GM12878 (cell line): ENCODE measurements around the gene TRAPPC2. TPM values are rescaled to one million over a fixed set of nuclear protein-coding genes. Genes with fewer than 3 reads are reported as not detected.
A peak's percentile ranks its signal among the peaks of the same experiment; 100 is the strongest.

ENCODE experiments used
- BACH1 ChIP-seq: fragments of 450-650 bp; IDR thresholded peaks from 2 replicates; pipeline ENCODE4 v1.6.1; 2017; ENCODE audit warnings: mild to moderate bottlenecking, borderline replicate concordance
- BHLHE40 ChIP-seq, 2 experiments: fragments of 450-650 bp in 1 of 2; IDR thresholded peaks; 2 replicates each; pipeline ENCODE4 v1.6.1; 2011 to 2017; ENCODE audit warnings: low read depth in 2 of 2, borderline replicate concordance in 1 of 2, improper control_type of control experiment in 1 of 2, low read length in 1 of 2, mild to moderate bottlenecking in 1 of 2
- BMI1 ChIP-seq: fragments of 450-650 bp; IDR thresholded peaks from 2 replicates; pipeline ENCODE4 v1.6.1; 2016; ENCODE audit warnings: mild to moderate bottlenecking, moderate library complexity, borderline replicate concordance
- CHD2 ChIP-seq: IDR thresholded peaks from 2 replicates; pipeline ENCODE4 v1.6.1; 2011; ENCODE audit warnings: low read depth, low read length, improper control_type of control experiment, borderline replicate concordance
- CREB1 ChIP-seq: IDR thresholded peaks from 2 replicates; pipeline ENCODE4 v1.6.1; 2012; ENCODE audit warnings: low read depth, mild to moderate bottlenecking, inconsistent platforms
- EP300 ChIP-seq, 2 experiments: fragments of 150-350 bp in 1 of 2; IDR thresholded peaks; 2 replicates each; pipeline ENCODE4 v1.6.1; 2011 to 2012; ENCODE audit warnings: low read depth in 2 of 2, low read length in 2 of 2, borderline replicate concordance in 1 of 2, improper control_type of control experiment in 1 of 2, inconsistent platforms in 1 of 2; ENCODE audit not compliant: control insufficient read depth in 1 of 2
- ETV6 ChIP-seq, 2 experiments: fragments of 450-650 bp in 1 of 2; IDR thresholded peaks in 1 of 2; conservative IDR thresholded peaks in 1 of 2; 2 replicates each; pipeline ENCODE4 v1.6.1; 2014; ENCODE audit warnings: antibody characterized with exemption in 1 of 2, borderline replicate concordance in 1 of 2, low read depth in 1 of 2, mild to moderate bottlenecking in 1 of 2, moderate library complexity in 1 of 2
- FOXM1 ChIP-seq: IDR thresholded peaks from 2 replicates; pipeline ENCODE4 v1.6.1; 2012; ENCODE audit warnings: low read depth, mild to moderate bottlenecking, inconsistent platforms, low read length, moderate library complexity
- HDAC6 ChIP-seq: fragments of 200-600 bp; sonication (generic); IDR thresholded peaks from one replicate; pipeline ENCODE4 v1.8.0; 2017; ENCODE audit warnings: antibody characterized with exemption; ENCODE audit not compliant: unreplicated experiment
- IRF4 ChIP-seq: IDR thresholded peaks from 2 replicates; pipeline ENCODE4 v1.6.1; 2011; ENCODE audit warnings: low read depth, low read length
- MEF2A ChIP-seq: IDR thresholded peaks from 2 replicates; pipeline ENCODE4 v1.6.1; 2011; ENCODE audit warnings: low read depth, mild to moderate bottlenecking, low read length, moderate library complexity; ENCODE audit not compliant: insufficient read depth
- MEF2B ChIP-seq: fragments of 450-650 bp; IDR thresholded peaks from 2 replicates; pipeline ENCODE4 v1.6.1; 2018; ENCODE audit warnings: mild to moderate bottlenecking, moderate library complexity; ENCODE audit not compliant: partially characterized antibody, poor library complexity, severe bottlenecking
- NBN ChIP-seq: fragments of 450-650 bp; IDR thresholded peaks from 2 replicates; pipeline ENCODE4 v1.6.1; 2016
- NFYA ChIP-seq: IDR thresholded peaks from 2 replicates; pipeline ENCODE4 v1.6.1; 2011; ENCODE audit warnings: low read depth, mild to moderate bottlenecking, low read length, improper control_type of control experiment, borderline replicate concordance
- RCOR1 ChIP-seq: conservative IDR thresholded peaks from 2 replicates; pipeline ENCODE4 v1.6.1; 2012; ENCODE audit warnings: low read depth, low read length, improper control_type of control experiment
- RUNX3 ChIP-seq: IDR thresholded peaks from 2 replicates; pipeline ENCODE4 v1.6.1; 2012; ENCODE audit warnings: low read length, inconsistent platforms
- TBL1XR1 ChIP-seq: IDR thresholded peaks from 2 replicates; pipeline ENCODE4 v1.6.1; 2012; ENCODE audit warnings: low read depth, low read length, improper control_type of control experiment
- TCF3 ChIP-seq: IDR thresholded peaks from 2 replicates; pipeline ENCODE4 v1.6.1; 2012; ENCODE audit warnings: low read depth, mild to moderate bottlenecking, low read length, borderline replicate concordance; ENCODE audit not compliant: insufficient read depth
- ZSCAN29 ChIP-seq: fragments of 450-650 bp; IDR thresholded peaks from 2 replicates; pipeline ENCODE4 v1.6.1; 2017; ENCODE audit warnings: mild to moderate bottlenecking, moderate library complexity
- polyA plus RNA-seq, 11 experiments: library from polyadenylated mRNA; depleted of rRNA in 4 of 11; unstranded in 6 of 11; stranded (reverse) in 5 of 11; fragments of >200 nt; fragmentation: Nextera tagmentation in 4 of 11; fragmentation: Illumina TruSeq in 1 of 11; extraction: Ambion mirVana in 4 of 11; extraction: Trizol in 1 of 11; gene quantifications; 1 replicate in 1 of 11; 2 replicates in 10 of 11; pipeline versions ENCODE4 v1.2.1 to v1.2.3, GENCODE V29; 2011 to 2016; ENCODE audit warnings: inconsistent platforms in 2 of 11, missing spikeins in 2 of 11, low read depth in 1 of 11
- total RNA-seq, 4 experiments: library from RNA; depleted of rRNA in 3 of 4; stranded (reverse); fragments of >200 nt in 3 of 4; fragmentation: Illumina TruSeq in 1 of 4; extraction: Trizol in 1 of 4; gene quantifications; 2 replicates each; pipeline versions ENCODE4 v1.2.1 to v1.2.3, GENCODE V29; 2013 to 2021
- TF ChIP-seq, protein P1 (sequence below): IDR thresholded peaks from 2 replicates; pipeline ENCODE4 v1.6.1; 2012; ENCODE audit warnings: low read depth, low read length, improper control_type of control experiment
- TF ChIP-seq, protein P2 (sequence below): IDR thresholded peaks from 2 replicates; pipeline ENCODE4 v1.6.1; 2012; ENCODE audit warnings: low read length, inconsistent platforms
- TF ChIP-seq, protein P3 (sequence below): fragments of 450-650 bp; formaldehyde crosslinking; IDR thresholded peaks from 2 replicates; pipeline ENCODE4 v1.4.0; 2020; ENCODE audit warnings: mild to moderate bottlenecking, moderate library complexity
- TF ChIP-seq, protein P4 (sequence below): fragments of 450-650 bp; IDR thresholded peaks from 2 replicates; pipeline ENCODE4 v1.6.1; 2017; ENCODE audit warnings: low read depth, mild to moderate bottlenecking, moderate library complexity

TRAPPC2 gene
- total and polyA plus RNA-seq, 10 of the 15 experiments (the other 5 are each of a cell fraction or from before 2014, with no cell fraction given), result 12.4 to 28.4 (median 21.3) TPM

DNA sequence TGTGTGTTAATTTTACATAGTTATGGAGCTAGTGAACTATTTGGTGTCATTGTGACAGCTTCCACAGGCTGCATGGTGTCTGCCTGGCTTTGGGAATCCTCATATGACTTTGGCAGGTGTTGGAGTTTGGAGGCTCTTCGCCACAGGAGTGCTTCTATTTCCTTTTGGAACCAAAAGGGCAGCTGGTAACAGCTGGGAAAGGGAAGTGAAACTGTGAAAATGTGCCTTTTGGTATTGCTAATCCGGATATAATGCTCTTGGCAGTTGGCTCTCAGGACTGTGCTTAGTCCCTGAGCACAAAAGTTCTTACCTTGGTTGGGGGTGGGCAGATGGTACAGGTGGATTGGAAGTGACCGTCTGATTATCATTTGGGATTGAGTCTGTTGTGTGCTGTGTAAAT is 18.2 kb upstream of the TRAPPC2 start (continued):
- TF ChIP-seq, protein P1, sequence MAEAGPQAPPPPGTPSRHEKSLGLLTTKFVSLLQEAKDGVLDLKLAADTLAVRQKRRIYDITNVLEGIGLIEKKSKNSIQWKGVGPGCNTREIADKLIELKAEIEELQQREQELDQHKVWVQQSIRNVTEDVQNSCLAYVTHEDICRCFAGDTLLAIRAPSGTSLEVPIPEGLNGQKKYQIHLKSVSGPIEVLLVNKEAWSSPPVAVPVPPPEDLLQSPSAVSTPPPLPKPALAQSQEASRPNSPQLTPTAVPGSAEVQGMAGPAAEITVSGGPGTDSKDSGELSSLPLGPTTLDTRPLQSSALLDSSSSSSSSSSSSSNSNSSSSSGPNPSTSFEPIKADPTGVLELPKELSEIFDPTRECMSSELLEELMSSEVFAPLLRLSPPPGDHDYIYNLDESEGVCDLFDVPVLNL, result no peak
- TF ChIP-seq MEF2A (peak; percentile 73; the same call in 1 of the 2 replicates), MEF2B (peak; percentile 59), HDAC6 (no peak), EP300 (IDR thresholded peaks at IDR 0.05; ENCODE audit: borderline replicate concordance in 1 of 2, control insufficient read depth in 1 of 2, low read depth in 2 of 2, low read length in 2 of 2) (peak; percentile 87 to 94), ZSCAN29 (peak; percentile 77; the same call in 1 of the 2 replicates), RUNX3 (peak; percentile 79), NFYA (no peak), BMI1 (peak; percentile 58; the same call in 1 of the 2 replicates), IRF4 (peak; percentile 95), RCOR1 (0 out of 2 replicates have a peak, but pooled peaks have one; percentile 68), FOXM1 (peak; percentile 81; the same call in 1 of the 2 replicates), BACH1 (peak; percentile 58; the same call in 1 of the 2 replicates), TCF3 (peak; percentile 98), CREB1 (no peak), TBL1XR1 (peak; percentile 31; the same call in 1 of the 2 replicates), ETV6 (conservative IDR thresholded peaks at IDR 0.05 in 1 of 2, IDR thresholded peaks at IDR 0.05 in 1 of 2; ENCODE audit: borderline replicate concordance in 1 of 2, low read depth in 1 of 2) (peak in 1 of 2 experiments; percentile 97; a peak in 2 of 4 replicates), CHD2 (peak; percentile 68; the same call in 1 of the 2 replicates), NBN (peak; percentile 53; the same call in 1 of the 2 replicates), BHLHE40 (IDR thresholded peaks at IDR 0.05; ENCODE audit: borderline replicate concordance in 1 of 2, low read depth in 2 of 2, low read length in 1 of 2) (peak; percentile 65 to 74)
- TF ChIP-seq, protein P2, sequence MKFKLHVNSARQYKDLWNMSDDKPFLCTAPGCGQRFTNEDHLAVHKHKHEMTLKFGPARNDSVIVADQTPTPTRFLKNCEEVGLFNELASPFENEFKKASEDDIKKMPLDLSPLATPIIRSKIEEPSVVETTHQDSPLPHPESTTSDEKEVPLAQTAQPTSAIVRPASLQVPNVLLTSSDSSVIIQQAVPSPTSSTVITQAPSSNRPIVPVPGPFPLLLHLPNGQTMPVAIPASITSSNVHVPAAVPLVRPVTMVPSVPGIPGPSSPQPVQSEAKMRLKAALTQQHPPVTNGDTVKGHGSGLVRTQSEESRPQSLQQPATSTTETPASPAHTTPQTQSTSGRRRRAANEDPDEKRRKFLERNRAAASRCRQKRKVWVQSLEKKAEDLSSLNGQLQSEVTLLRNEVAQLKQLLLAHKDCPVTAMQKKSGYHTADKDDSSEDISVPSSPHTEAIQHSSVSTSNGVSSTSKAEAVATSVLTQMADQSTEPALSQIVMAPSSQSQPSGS, result peak; percentile 70
- TF ChIP-seq, protein P3, sequence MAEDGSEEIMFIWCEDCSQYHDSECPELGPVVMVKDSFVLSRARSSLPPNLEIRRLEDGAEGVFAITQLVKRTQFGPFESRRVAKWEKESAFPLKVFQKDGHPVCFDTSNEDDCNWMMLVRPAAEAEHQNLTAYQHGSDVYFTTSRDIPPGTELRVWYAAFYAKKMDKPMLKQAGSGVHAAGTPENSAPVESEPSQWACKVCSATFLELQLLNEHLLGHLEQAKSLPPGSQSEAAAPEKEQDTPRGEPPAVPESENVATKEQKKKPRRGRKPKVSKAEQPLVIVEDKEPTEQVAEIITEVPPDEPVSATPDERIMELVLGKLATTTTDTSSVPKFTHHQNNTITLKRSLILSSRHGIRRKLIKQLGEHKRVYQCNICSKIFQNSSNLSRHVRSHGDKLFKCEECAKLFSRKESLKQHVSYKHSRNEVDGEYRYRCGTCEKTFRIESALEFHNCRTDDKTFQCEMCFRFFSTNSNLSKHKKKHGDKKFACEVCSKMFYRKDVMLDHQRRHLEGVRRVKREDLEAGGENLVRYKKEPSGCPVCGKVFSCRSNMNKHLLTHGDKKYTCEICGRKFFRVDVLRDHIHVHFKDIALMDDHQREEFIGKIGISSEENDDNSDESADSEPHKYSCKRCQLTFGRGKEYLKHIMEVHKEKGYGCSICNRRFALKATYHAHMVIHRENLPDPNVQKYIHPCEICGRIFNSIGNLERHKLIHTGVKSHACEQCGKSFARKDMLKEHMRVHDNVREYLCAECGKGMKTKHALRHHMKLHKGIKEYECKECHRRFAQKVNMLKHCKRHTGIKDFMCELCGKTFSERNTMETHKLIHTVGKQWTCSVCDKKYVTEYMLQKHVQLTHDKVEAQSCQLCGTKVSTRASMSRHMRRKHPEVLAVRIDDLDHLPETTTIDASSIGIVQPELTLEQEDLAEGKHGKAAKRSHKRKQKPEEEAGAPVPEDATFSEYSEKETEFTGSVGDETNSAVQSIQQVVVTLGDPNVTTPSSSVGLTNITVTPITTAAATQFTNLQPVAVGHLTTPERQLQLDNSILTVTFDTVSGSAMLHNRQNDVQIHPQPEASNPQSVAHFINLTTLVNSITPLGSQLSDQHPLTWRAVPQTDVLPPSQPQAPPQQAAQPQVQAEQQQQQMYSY (CRISPR knock-in tag), result no peak
- TF ChIP-seq, protein P4, sequence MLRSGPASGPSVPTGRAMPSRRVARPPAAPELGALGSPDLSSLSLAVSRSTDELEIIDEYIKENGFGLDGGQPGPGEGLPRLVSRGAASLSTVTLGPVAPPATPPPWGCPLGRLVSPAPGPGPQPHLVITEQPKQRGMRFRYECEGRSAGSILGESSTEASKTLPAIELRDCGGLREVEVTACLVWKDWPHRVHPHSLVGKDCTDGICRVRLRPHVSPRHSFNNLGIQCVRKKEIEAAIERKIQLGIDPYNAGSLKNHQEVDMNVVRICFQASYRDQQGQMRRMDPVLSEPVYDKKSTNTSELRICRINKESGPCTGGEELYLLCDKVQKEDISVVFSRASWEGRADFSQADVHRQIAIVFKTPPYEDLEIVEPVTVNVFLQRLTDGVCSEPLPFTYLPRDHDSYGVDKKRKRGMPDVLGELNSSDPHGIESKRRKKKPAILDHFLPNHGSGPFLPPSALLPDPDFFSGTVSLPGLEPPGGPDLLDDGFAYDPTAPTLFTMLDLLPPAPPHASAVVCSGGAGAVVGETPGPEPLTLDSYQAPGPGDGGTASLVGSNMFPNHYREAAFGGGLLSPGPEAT, result peak; percentile 92
